Ovary (tissue), 3 donors: Measurements from ENCODE around the gene TLE5.

Experiments used
- CTCF ChIP-seq, 3 donors: fragments of 450-650 bp in 2 of 3; fragments of 200-600 bp in 1 of 3; IDR thresholded peaks; one replicate each; pipeline versions ENCODE4 v1.5.1 to v1.8.0; 2016 to 2022; ENCODE audit warnings: antibody characterized with exemption in 3 of 3, mild to moderate bottlenecking in 1 of 3
- POLR2A ChIP-seq: fragments of 450-650 bp; IDR thresholded peaks from one replicate; pipeline ENCODE4 v1.6.1; 2017; ENCODE audit warnings: antibody characterized with exemption, mild to moderate bottlenecking, moderate library complexity
- donor health status: DM: no; HTN: no; CAD: no.

- TF ChIP-seq CTCF (IDR thresholded peaks at IDR 0.05) (no peak), POLR2A (no peak)
Observed at GRCh38 chr19:3111586-3112247, 49.4 kb upstream of the TLE5 start.
